K562 (cell line): Measurements from ENCODE around the gene STK16. TPM values are rescaled to one million over a fixed set of nuclear protein-coding genes. Genes with fewer than 3 reads are reported as not detected.
A peak's percentile ranks its signal among the peaks of the same experiment; 100 is the strongest.

Source experiments
- BDP1 ChIP-seq: IDR thresholded peaks from 3 replicates; pipeline ENCODE4 v1.6.1; 2011; ENCODE audit not compliant: insufficient read length, insufficient read depth
- CREM ChIP-seq: IDR thresholded peaks from 2 replicates; pipeline ENCODE4 v1.6.1; 2014; ENCODE audit warnings: antibody characterized with exemption, low read depth
- HSF4 ChIP-seq: fragments of 250-450 bp; sonication (Bioruptor Pico); IDR thresholded peaks from 2 replicates; pipeline ENCODE4 v2.1.2; 2022; ENCODE audit warnings: mild to moderate bottlenecking, moderate library complexity, borderline replicate concordance
- KAT2B ChIP-seq: IDR thresholded peaks from one replicate; pipeline ENCODE4 v1.6.1; 2012; ENCODE audit warnings: low read depth, mild to moderate bottlenecking, control low read depth, inconsistent platforms, low read length, moderate library complexity
- LARP7 ChIP-seq: fragments of 450-650 bp; IDR thresholded peaks from 2 replicates; pipeline ENCODE4 v1.6.1; 2016
- MCM5 ChIP-seq: fragments of 450-650 bp; IDR thresholded peaks from 2 replicates; pipeline ENCODE4 v1.6.1; 2016; ENCODE audit warnings: low read depth
- TARDBP ChIP-seq: fragments of 450-650 bp; IDR thresholded peaks from 2 replicates; pipeline ENCODE4 v1.6.1; 2016
- ZNF384 ChIP-seq: IDR thresholded peaks from 2 replicates; pipeline ENCODE4 v1.6.1; 2012; ENCODE audit warnings: low read depth, low read length, improper control_type of control experiment
- ZNF589 ChIP-seq: fragments of 200-800 bp; sonication (Bioruptor generic); IDR thresholded peaks from 2 replicates; pipeline ENCODE4 v1.6.1; 2016; ENCODE audit warnings: low read depth, missing genetic modification characterization, missing compliant biosample characterization
- ZNF785 ChIP-seq: fragments of 250-450 bp; sonication (Bioruptor Pico); IDR thresholded peaks from 2 replicates; pipeline ENCODE4 v1.4.0; 2020; ENCODE audit warnings: mild to moderate bottlenecking
- ZNF830 ChIP-seq: fragments of 250-450 bp; sonication (Bioruptor Pico); IDR thresholded peaks from 2 replicates; pipeline ENCODE4 v1.5.0; 2021; ENCODE audit warnings: mild to moderate bottlenecking
- polyA plus RNA-seq, 8 experiments: library from polyadenylated mRNA; depleted of rRNA in 4 of 8; stranded (reverse) in 5 of 8; unstranded in 3 of 8; fragments of >200 nt; fragmentation: Nextera tagmentation in 2 of 8; fragmentation: Illumina TruSeq in 1 of 8; extraction: Ambion mirVana in 2 of 8; extraction: Trizol in 1 of 8; gene quantifications; 2 replicates each; pipeline versions ENCODE4 v1.2.1 to v1.2.3, GENCODE V29; 2011 to 2014; ENCODE audit warnings: inconsistent platforms in 1 of 8, missing spikeins in 1 of 8
- total RNA-seq, 7 experiments: library from RNA; depleted of rRNA in 6 of 7; stranded (reverse); fragments of >200 nt in 6 of 7; fragmentation: Illumina TruSeq in 2 of 7; extraction: Trizol in 2 of 7; gene quantifications; 2 replicates each; pipeline versions ENCODE4 v1.2.1 to v1.2.3, GENCODE V29; 2011 to 2021; ENCODE audit warnings: low replicate concordance in 1 of 7
- TF ChIP-seq, protein P1 (sequence below), 2 experiments: fragments of 150-350 bp in 1 of 2; IDR thresholded peaks; 2 replicates each; pipeline ENCODE4 v1.6.1; 2012 to 2016; ENCODE audit warnings: low read depth in 2 of 2, low read length in 2 of 2, mild to moderate bottlenecking in 1 of 2, moderate library complexity in 1 of 2
- TF ChIP-seq, protein P2 (sequence below): fragments of 450-650 bp; IDR thresholded peaks from 2 replicates; pipeline ENCODE4 v1.7.0; 2016; ENCODE audit warnings: borderline replicate concordance
- TF ChIP-seq, protein P3 (sequence below), 2 experiments: IDR thresholded peaks in 1 of 2; conservative IDR thresholded peaks in 1 of 2; 2 replicates each; pipeline ENCODE4 v1.6.1; 2016; ENCODE audit warnings: low read depth in 2 of 2, mild to moderate bottlenecking in 1 of 2, missing compliant biosample characterization in 1 of 2, missing genetic modification characterization in 1 of 2, moderate library complexity in 1 of 2
- TF ChIP-seq, protein P4 (sequence below): fragments of 450-650 bp; IDR thresholded peaks from 2 replicates; pipeline ENCODE4 v1.6.1; 2017; ENCODE audit warnings: antibody characterized with exemption, mild to moderate bottlenecking

The STK16 gene
- total and polyA plus RNA-seq, 9 of the 15 experiments (the other 6 are each of a cell fraction or from before 2014, with no cell fraction given), result 5.4 to 36.2 (median 17.8) TPM

DNA sequence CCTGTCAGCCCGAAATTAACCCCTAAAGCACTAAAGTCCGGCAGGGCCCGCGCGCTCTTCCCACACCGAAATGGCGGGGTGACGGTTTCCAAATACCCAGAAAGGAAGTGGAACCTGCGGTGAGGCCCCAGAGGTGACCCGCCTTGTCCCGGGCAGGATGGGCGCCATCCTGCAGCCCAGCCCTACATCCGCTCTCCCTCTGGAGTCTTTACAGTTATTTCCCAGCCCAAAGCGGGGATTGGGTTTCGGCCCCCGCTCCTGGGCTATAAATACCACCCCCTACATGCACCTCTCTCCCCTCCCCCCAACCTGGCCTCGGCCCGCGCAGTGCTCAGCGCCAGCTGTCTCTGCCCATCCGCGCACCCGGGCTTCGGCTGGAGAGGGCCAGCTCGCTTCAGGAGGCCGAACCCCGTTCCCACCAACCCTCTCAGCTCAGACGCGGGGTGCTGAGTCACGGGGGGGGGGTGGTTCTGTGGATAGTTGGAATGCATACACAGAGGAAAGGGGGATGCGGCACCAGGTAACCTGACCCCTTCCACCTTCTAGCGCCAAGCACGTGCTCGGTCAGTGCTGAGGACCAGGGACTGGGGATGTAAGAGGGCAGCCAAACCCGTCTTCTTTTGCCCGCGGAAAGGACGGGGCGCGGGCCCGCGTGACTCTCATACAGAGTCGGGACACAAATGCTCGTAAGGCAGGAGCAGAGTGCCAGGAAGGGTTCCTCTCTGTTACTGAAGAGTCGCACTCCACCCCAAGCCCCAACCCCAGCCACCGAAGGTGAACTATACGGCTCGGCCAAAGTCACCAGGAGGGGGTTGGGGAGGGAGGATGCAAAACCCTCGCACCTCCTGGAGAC, 7.8 kb downstream of the STK16 start, which contains the start of gene TUBA4B (continued):
- TF ChIP-seq, protein P1, sequence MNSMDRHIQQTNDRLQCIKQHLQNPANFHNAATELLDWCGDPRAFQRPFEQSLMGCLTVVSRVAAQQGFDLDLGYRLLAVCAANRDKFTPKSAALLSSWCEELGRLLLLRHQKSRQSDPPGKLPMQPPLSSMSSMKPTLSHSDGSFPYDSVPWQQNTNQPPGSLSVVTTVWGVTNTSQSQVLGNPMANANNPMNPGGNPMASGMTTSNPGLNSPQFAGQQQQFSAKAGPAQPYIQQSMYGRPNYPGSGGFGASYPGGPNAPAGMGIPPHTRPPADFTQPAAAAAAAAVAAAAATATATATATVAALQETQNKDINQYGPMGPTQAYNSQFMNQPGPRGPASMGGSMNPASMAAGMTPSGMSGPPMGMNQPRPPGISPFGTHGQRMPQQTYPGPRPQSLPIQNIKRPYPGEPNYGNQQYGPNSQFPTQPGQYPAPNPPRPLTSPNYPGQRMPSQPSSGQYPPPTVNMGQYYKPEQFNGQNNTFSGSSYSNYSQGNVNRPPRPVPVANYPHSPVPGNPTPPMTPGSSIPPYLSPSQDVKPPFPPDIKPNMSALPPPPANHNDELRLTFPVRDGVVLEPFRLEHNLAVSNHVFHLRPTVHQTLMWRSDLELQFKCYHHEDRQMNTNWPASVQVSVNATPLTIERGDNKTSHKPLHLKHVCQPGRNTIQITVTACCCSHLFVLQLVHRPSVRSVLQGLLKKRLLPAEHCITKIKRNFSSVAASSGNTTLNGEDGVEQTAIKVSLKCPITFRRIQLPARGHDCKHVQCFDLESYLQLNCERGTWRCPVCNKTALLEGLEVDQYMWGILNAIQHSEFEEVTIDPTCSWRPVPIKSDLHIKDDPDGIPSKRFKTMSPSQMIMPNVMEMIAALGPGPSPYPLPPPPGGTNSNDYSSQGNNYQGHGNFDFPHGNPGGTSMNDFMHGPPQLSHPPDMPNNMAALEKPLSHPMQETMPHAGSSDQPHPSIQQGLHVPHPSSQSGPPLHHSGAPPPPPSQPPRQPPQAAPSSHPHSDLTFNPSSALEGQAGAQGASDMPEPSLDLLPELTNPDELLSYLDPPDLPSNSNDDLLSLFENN (IDR thresholded peaks at IDR 0.05; ENCODE audit: low read depth in 2 of 2, low read length in 2 of 2), result no peak
- TF ChIP-seq ZNF384 (no peak), BDP1 (no peak), MCM5 (no peak), ZNF589 (CRISPR knock-in tag) (no peak), ZNF785 (CRISPR knock-in tag) (no peak), TARDBP (no peak), LARP7 (no peak), HSF4 (CRISPR knock-in tag) (no peak), KAT2B (no peak), CREM (no peak), ZNF830 (CRISPR knock-in tag) (no peak)
- TF ChIP-seq, protein P2, sequence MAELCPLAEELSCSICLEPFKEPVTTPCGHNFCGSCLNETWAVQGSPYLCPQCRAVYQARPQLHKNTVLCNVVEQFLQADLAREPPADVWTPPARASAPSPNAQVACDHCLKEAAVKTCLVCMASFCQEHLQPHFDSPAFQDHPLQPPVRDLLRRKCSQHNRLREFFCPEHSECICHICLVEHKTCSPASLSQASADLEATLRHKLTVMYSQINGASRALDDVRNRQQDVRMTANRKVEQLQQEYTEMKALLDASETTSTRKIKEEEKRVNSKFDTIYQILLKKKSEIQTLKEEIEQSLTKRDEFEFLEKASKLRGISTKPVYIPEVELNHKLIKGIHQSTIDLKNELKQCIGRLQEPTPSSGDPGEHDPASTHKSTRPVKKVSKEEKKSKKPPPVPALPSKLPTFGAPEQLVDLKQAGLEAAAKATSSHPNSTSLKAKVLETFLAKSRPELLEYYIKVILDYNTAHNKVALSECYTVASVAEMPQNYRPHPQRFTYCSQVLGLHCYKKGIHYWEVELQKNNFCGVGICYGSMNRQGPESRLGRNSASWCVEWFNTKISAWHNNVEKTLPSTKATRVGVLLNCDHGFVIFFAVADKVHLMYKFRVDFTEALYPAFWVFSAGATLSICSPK, result no peak
- TF ChIP-seq, protein P3, sequence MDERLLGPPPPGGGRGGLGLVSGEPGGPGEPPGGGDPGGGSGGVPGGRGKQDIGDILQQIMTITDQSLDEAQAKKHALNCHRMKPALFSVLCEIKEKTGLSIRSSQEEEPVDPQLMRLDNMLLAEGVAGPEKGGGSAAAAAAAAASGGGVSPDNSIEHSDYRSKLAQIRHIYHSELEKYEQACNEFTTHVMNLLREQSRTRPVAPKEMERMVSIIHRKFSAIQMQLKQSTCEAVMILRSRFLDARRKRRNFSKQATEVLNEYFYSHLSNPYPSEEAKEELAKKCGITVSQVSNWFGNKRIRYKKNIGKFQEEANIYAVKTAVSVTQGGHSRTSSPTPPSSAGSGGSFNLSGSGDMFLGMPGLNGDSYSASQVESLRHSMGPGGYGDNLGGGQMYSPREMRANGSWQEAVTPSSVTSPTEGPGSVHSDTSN (CRISPR knock-in tag; IDR thresholded peaks at IDR 0.05; ENCODE audit: low read depth), result no peak
- TF ChIP-seq, protein P3 (tag; conservative IDR thresholded peaks at IDR 0.05; ENCODE audit: low read depth), result no peak
- TF ChIP-seq, protein P4, sequence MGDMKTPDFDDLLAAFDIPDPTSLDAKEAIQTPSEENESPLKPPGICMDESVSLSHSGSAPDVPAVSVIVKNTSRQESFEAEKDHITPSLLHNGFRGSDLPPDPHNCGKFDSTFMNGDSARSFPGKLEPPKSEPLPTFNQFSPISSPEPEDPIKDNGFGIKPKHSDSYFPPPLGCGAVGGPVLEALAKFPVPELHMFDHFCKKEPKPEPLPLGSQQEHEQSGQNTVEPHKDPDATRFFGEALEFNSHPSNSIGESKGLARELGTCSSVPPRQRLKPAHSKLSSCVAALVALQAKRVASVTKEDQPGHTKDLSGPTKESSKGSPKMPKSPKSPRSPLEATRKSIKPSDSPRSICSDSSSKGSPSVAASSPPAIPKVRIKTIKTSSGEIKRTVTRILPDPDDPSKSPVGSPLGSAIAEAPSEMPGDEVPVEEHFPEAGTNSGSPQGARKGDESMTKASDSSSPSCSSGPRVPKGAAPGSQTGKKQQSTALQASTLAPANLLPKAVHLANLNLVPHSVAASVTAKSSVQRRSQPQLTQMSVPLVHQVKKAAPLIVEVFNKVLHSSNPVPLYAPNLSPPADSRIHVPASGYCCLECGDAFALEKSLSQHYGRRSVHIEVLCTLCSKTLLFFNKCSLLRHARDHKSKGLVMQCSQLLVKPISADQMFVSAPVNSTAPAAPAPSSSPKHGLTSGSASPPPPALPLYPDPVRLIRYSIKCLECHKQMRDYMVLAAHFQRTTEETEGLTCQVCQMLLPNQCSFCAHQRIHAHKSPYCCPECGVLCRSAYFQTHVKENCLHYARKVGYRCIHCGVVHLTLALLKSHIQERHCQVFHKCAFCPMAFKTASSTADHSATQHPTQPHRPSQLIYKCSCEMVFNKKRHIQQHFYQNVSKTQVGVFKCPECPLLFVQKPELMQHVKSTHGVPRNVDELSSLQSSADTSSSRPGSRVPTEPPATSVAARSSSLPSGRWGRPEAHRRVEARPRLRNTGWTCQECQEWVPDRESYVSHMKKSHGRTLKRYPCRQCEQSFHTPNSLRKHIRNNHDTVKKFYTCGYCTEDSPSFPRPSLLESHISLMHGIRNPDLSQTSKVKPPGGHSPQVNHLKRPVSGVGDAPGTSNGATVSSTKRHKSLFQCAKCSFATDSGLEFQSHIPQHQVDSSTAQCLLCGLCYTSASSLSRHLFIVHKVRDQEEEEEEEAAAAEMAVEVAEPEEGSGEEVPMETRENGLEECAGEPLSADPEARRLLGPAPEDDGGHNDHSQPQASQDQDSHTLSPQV, result peak; percentile 33; the same call in 1 of the 2 replicates
